NCI-H2227 treated with DMSO at 0.1 percent for 48 hours (cell line): ENCODE measurements around the gene MTA1.

Experiments
- DNase-seq: peaks from one replicate; lab custom pipeline; 2025; lab: John Stamatoyannopoulos, UW

The MTA1 gene

DNA sequence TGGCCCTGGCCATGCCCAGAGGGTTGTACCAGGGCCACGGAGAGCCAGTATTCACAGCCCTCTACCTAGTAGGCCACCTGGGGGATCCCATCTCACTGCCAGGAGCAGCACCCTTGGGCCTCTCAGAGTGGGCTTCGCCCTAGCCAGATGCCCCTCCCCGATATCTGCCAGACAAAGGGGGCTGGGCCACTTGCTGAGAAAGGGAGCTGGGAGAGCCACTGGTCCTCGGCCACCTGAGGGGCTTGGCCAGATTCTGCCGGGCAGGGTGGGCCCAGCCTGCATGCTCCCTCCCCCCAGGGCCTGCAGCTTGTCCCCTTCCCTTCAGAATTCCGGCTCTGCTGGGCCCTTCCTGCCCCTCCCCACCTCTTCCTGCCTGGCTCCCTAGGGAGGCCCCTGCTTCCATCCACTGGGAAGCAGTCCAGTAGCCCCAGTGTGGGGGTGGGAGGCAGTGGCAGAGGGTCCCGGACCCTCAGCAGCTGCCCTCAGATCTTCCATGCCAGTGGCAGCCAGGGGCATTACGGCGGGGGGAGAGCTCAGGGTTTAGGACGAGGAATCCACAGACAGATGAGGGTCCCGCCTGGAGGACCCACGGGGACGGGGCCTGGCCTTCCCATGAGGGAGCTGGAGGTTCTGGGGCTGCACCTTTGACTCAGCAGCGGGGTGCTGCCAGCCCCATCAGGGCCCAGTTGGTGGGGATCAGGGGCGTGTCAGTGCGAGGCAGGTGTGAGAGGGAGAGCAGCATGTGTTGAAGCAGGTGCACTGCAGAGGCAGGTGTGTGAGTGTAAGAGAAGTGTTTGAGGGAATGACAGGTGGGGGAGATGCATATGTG, 57.4 kb downstream of the MTA1 start:
- DNase-seq, result no peak

GRCh38 chr14:105477660-105478397, 58.2 kb downstream of the MTA1 start:
- no peak for DNase-seq

DNA sequence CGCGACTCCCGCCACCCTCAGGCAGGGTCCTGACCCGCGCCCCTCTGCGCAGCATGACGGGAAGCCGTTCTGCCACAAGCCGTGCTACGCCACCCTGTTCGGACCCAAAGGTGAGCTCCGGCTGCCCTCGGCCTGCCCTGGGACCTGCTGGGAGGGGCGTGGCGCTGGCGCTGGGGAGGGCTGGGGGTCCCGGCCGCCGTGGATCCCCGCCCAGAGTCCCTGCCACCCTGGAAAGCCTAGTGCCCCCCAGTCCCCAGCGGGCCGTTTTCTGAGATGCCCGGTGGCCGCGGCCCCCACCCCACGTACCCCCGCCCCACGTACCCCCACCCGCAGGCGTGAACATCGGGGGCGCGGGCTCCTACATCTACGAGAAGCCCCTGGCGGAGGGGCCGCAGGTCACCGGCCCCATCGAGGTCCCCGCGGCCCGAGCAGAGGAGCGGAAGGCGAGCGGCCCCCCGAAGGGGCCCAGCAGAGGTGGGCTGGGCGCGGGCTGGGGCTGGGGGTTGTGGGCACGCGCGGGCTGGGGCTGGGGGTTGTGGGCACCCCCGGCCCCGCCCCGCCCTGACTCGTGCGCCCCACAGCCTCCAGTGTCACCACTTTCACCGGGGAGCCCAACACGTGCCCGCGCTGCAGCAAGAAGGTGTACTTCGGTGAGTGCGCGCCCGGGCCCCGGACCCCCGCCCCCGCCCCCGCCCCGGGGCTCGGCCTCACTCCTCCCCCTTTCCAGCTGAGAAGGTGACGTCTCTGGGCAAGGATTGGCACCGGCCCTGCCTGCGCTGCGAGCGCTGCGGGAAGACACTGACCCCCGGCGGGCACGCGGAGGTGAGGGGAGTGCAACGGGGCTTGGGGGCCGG, 59.0 kb downstream of the MTA1 start:
- DNase-seq, result no peak

GRCh38 chr14:105479431-105480158, 60.0 kb downstream of the MTA1 start:
- DNase-seq, result no peak

DNA sequence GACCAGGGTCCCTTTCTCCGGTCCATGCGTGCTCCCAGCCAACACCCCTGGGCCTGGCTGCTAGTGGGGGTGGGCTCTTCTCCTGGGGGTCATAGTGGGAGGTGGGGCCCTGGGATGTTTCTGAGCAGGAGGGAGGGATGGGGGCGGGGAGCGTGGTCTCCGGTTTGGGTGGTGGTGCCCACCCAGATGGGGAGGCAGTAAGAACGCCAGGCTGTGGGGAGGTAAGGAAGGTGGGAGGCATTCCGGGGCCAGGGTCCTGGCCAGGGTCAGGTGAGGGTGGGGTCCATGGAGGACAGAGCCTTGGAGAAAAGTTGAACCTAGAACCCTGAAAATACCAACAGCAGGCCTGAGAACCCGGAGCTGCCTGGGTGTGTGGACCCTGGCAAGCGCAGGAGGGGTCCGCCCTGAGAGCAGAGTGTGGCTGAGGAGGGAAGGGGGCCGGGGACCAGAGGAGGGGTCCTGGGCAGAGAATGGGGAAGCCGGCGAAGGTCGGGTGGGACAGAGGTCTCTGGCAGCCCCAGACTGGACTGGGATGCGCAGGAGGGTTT, 60.6 kb downstream of the MTA1 start:
- no peak for DNase-seq

DNA sequence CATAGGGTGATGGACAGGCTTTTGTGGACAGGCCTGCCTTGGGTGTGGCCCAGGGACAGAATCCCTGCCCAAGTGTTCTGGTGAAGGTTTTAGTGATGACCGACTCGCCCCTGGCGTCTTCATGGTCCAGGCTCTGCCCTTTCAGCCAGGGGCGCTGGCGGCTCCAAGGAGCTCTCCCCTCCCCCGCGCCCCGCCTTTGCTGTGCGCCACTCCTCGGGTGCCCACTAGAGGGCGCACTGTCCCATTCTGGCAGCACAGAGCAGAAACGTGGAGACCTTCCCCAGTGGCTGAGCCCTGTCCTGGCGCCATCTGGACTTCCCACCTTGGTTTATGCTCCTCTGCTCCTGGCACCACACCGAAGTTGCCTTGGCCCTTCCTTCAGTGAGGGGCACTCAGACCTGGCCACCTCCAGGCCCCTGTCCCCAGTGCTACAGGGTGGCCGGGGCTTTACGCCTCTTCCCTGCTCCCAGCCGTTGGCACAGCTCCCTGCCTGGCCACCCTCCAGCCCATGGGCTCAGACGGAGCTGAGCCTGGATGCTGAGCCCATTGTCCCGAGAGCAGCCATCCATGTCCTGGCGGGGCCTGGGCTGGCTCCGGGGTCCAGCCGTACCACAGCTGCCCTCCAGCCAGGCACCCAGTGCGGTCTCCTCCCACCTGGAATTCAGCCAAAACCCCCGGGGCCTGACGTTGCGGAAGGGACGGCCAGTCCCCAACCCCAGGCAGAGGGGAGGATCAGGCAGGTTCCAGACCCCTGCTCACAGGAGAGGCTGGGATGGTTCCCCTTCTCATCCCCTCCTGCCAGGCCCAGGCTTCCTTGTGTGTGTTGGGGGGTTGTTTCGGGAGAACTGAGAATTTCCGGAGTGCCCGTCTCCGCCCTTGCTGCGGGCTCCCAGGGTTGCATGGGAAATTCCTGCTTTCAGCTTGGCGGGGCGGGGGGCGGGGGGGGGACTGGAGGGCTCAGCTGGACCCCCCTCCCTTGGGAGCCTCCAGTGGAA, 61.5 kb downstream of the MTA1 start:
- DNase-seq, result peak; percentile 77

- DNase-seq, result peak; percentile 84
Measured at GRCh38 chr14:105481886-105482457, 62.3 kb downstream of the MTA1 start.

DNA sequence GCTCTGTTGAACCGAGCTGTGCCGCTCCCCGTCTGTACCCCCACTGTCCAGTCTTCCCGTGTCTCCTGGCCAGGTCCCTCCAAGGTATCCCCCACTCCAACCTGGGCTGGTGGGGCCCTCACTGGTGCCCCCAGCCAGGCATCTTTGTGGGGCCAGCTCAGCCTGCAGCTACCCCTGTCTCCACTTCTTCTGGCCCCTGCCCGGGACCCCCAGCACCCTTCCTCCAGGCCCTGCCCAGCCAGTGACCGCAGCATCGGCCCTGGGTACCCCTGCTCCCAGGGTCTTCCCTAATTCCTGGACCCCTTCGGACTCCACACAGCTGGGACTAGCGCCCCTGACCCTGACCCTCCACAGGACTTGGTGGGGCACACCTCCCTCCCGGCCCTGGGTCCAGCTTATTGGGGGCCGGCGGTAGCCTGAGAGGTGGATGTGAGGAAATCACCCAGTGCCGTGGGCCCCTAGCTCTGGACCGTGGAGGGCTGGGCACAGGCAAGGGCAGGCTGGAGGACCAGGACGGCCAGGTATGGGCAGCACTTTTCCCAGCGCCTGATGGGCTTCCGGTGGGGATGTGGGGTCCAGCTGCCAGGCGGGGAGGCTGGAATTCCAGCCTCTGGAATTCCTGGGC, 63.0 kb downstream of the MTA1 start:
- no peak for DNase-seq

DNA sequence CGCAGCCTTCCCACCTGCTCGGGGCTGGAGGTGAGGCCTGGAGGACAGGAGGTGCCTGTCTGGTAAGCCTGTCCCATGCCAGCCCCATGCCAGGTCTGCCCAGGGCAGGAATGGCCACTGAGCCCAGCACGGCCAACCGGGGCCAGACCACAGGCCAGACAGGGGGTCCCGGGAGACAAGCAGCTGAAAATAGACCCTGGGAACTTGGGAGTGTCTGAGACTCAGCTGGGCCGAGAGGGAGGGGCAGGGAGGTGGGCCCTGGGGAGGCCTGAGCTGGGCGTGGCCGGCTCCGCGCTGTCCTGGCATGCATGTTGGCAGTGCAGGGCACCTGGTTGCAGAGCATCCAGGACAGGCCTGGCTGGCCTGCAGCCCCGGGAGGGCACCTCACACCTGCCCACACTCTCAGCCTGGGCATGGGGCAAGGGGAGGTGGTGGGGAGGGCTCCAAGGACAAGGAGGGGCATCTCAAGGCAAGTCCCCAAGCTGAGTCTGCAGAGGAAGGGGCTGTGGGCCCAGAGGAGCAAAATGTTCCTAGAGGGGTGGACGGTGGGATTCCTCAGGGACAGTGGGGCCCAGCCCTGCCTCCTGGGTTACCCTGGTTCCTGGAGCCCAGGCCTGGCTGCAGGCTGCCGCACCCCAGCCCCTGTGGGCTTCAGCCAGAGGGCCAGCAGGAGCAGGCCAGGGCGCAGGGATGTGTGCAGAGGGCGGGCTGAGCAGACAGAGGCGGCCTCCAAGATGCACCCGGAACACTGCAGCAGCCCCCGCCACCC, 63.9 kb downstream of the MTA1 start:
- DNase-seq, result no peak

GRCh38 chr14:105484069-105484996, 64.7 kb downstream of the MTA1 start:
- DNase-seq, result no peak

DNA sequence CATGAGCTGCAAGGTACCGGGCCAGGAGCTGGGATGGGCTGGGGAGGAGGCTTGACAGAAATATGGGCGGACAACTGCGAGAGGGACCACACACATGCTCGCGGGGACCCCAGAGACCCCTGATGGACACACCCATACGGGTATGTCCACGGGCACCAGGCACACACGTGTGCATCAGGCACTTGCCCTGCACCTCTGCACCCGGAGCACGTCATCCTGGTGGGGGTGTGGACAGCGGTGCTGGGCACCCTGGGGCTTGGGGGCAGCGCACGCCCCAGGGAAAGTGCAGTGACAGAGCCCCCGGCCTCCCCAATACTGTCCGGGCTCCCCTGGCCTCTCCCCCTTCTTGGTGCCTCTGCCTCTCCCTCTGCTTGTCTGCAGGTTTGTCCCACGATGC, 65.4 kb downstream of the MTA1 start:
- DNase-seq, result no peak

- no peak for DNase-seq
Measured at GRCh38 chr14:105485739-105486162, 66.1 kb downstream of the MTA1 start.

GRCh38 chr14:105486163-105486973, 66.7 kb downstream of the MTA1 start, which contains the start of gene CRIP1:
Gene CRIP1, plus strand, starts transcription at chr14:105486886. Its CDS starts 374 bp downstream, at chr14:105487260.
- DNase-seq, result no peak

- no peak for DNase-seq
Measured at GRCh38 chr14:105486974-105487448, 67.4 kb downstream of the MTA1 start.

DNA sequence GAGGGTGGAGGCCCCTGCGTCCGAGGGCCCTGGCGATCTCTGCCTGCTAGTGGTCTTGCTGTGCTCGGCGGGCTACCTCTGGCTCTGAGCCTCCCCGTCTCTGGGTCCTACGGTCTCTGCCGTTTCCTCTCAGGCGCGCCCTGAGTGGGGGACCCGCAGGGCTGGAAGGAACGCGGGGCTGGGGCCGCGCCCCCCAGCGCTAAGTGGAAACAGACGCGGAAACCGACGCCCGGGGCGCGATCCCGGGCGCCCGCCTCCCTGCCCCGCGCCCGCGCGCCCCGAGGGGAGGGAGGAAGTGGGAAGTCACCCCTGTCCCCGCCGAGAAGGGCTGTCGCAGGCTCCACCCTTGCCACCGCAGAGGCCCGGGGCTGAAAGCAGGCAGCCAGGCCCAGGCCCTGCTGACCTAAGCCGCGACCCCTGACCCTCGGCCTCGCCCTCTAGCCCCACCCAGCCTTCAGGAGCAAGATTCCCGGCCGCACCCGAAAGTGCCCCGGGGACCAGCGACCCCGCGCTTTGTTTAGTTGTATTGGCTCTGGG, 67.9 kb downstream of the MTA1 start:
- no peak for DNase-seq
